GM12872 (cell line): Measurements from ENCODE around the gene ST3GAL5.

Source experiments
- CTCF ChIP-seq: IDR thresholded peaks from 3 replicates; pipeline ENCODE4 v1.5.1; 2011; ENCODE audit warnings: low read depth, mild to moderate bottlenecking, low read length, moderate library complexity; ENCODE audit not compliant: insufficient read depth

The ST3GAL5 gene

GRCh38 chr2:85933753-85934594 lies 45.2 kb upstream of the ST3GAL5 start:
- TF ChIP-seq CTCF: no peak

- TF ChIP-seq CTCF: no peak
Measured at GRCh38 chr2:85930129-85931124, 41.6 kb upstream of the ST3GAL5 start.

- TF ChIP-seq CTCF: no peak
Measured at GRCh38 chr2:85929096-85930050, 40.6 kb upstream of the ST3GAL5 start.

GRCh38 chr2:85926931-85927661 lies 38.3 kb upstream of the ST3GAL5 start:
- no peak for TF ChIP-seq CTCF

GRCh38 chr2:85926526-85926925 lies 37.7 kb upstream of the ST3GAL5 start:
- no peak for TF ChIP-seq CTCF

GRCh38 chr2:85925216-85925671 lies 36.5 kb upstream of the ST3GAL5 start:
- TF ChIP-seq CTCF: no peak
